ENCODE measurements around the gene SORCS2. TPM values are rescaled to one million over a fixed set of nuclear protein-coding genes. Genes with fewer than 3 reads are reported as not detected.

SORCS2 gene
- total RNA-seq, 6 donors from 2014 or later = 2.2 to 28.3 (median 7.2) TPM

GRCh38 chr4:7201420-7202305 is 9.3 kb downstream of the SORCS2 start:
- 66 to 73% methylated on average over 28 to 29 of the region's 29 CpGs for WGBS, 2 donors
- Histone ChIP-seq H3K27me3 (no peaks in the 10 kb centered on the region), H3K9me3 (no peaks in the 10 kb centered on the region), H3K36me3 (no peaks in the 10 kb centered on the region), H3K27ac (no peak overlapping the region), H3K4me3 (no peak overlapping the region), H3K4me1 (peaks cover 3 to 11% (median 6%) of the 10 kb centered on the region in 4 donors)
- ATAC-seq (ENCODE audit: low FRiP score in 2 of 2) (peak in 1 of 2 donors; percentile 35), DNase-seq (peak in 1 of 2 donors; percentile 7)
- no peak for TF ChIP-seq CTCF (IDR thresholded peaks at IDR 0.05)
- TF ChIP-seq POLR2A (IDR thresholded peaks at IDR 0.05) = no peak
- no peak for TF ChIP-seq POLR2AphosphoS5 (IDR thresholded peaks at IDR 0.05)
- no peak for TF ChIP-seq EP300 (IDR thresholded peaks at IDR 0.05)

- Histone ChIP-seq H3K4me1 (peaks cover 9 to 15% (median 13%) of the 10 kb centered on the region in 4 donors), H3K27ac (no peak overlapping the region), H3K36me3 (no peaks in the 10 kb centered on the region), H3K27me3 (no peaks in the 10 kb centered on the region), H3K9me3 (no peaks in the 10 kb centered on the region), H3K4me3 (no peak overlapping the region)
- no peak for ATAC-seq (ENCODE audit: low FRiP score in 2 of 2)
- WGBS, 2 donors = 57 to 67% methylated on average over 8 of the region's 8 CpGs
- no peak for DNase-seq
- TF ChIP-seq EP300 (IDR thresholded peaks at IDR 0.05) = no peak
Measured at GRCh38 chr4:7202411-7202810, 10.1 kb downstream of the SORCS2 start.

GRCh38 chr4:7204656-7205387 is 12.5 kb downstream of the SORCS2 start:
- Histone ChIP-seq H3K4me3 (no peak overlapping the region), H3K36me3 (no peaks in the 10 kb centered on the region), H3K9me3 (no peaks in the 10 kb centered on the region), H3K27ac (no peak overlapping the region), H3K27me3 (no peaks in the 10 kb centered on the region), H3K4me1 (peaks cover 14 to 19% (median 16%) of the 10 kb centered on the region in 4 donors)
- no peak for TF ChIP-seq POLR2A (IDR thresholded peaks at IDR 0.05)
- TF ChIP-seq EP300 (IDR thresholded peaks at IDR 0.05) = no peak
- TF ChIP-seq CTCF (IDR thresholded peaks at IDR 0.05) = no peak
- TF ChIP-seq POLR2AphosphoS5 (IDR thresholded peaks at IDR 0.05) = no peak
- DNase-seq (peak in 1 of 2 donors; percentile 66), ATAC-seq (ENCODE audit: low FRiP score in 2 of 2) (no peak)
- 91 to 96% methylated on average over 14 of the region's 14 CpGs for WGBS, 2 donors

- peak overlapping the region in 2 of 4 donors; percentile 17 to 49 for H3K27ac ChIP-seq
- no peaks in the 10 kb centered on the region for H3K36me3 ChIP-seq
- no peak overlapping the region for H3K4me3 ChIP-seq
- TF ChIP-seq CTCF (IDR thresholded peaks at IDR 0.05) (no peak), EP300 (IDR thresholded peaks at IDR 0.05) (no peak), POLR2A (IDR thresholded peaks at IDR 0.05) (no peak), POLR2AphosphoS5 (IDR thresholded peaks at IDR 0.05) (no peak)
- H3K4me1 ChIP-seq = peaks cover 14 to 25% (median 18%) of the 10 kb centered on the region in 4 donors
- peak in 1 of 2 donors; percentile 88 for ATAC-seq (ENCODE audit: low FRiP score in 2 of 2)
- no peak for DNase-seq
- H3K9me3 ChIP-seq = no peaks in the 10 kb centered on the region
- WGBS, 2 donors = 47 to 48% methylated on average over 7 to 9 of the region's 9 CpGs
- no peaks in the 10 kb centered on the region for H3K27me3 ChIP-seq
Measured at GRCh38 chr4:7206385-7206784, 14.0 kb downstream of the SORCS2 start.

GRCh38 chr4:7206911-7207567 is 14.7 kb downstream of the SORCS2 start:
- WGBS, 2 donors = 33 to 70% methylated on average over 9 to 21 of the region's 21 CpGs
- Histone ChIP-seq H3K9me3 (no peaks in the 10 kb centered on the region), H3K4me3 (no peak overlapping the region), H3K27me3 (no peaks in the 10 kb centered on the region), H3K4me1 (peaks cover 14 to 25% (median 18%) of the 10 kb centered on the region in 4 donors), H3K27ac (peak overlapping the region in 1 of 4 donors; percentile 44), H3K36me3 (no peaks in the 10 kb centered on the region)
- DNase-seq (peak; percentile 81 to 93), ATAC-seq (ENCODE audit: low FRiP score in 2 of 2) (peak; percentile 87 to 94)
- TF ChIP-seq EP300 (IDR thresholded peaks at IDR 0.05) (no peak), POLR2A (IDR thresholded peaks at IDR 0.05) (no peak), CTCF (IDR thresholded peaks at IDR 0.05) (no peak), POLR2AphosphoS5 (IDR thresholded peaks at IDR 0.05) (peak in 1 of 2 donors; percentile 33)
